Motor neuron (in vitro differentiated cells): ENCODE measurements around the gene ACSS3. TPM values are rescaled to one million over a fixed set of nuclear protein-coding genes. Genes with fewer than 3 reads are reported as not detected.
"Not testable (repeated sequence)": the region's sequence is repeated elsewhere in the genome, so short reads cannot be mapped to it uniquely, and the experiment has no call there.

Experiments used
- ATAC-seq, 8 experiments: fragments of 200-7000 bp; cut with Tn5 transposase; replicated peaks in 6 of 8; 2 replicates each; pipeline ENCODE4 v1.8.0; 2021; ENCODE audit warnings: mild to moderate bottlenecking in 8 of 8, moderate library complexity in 8 of 8
- H3K27ac ChIP-seq, 2 donors: fragments of 250-450 bp; sonication (Bioruptor Pico); 2 replicates each; pipeline ENCODE4 v1.9.0; 2021; ENCODE audit warnings: antibody characterized with exemption in 2 of 2, mild to moderate bottlenecking in 2 of 2, moderate library complexity in 1 of 2
- H3K4me1 ChIP-seq, 2 donors: fragments of 250-450 bp; sonication (Bioruptor Pico); replicated peaks in 1 of 2; 2 replicates each; pipeline ENCODE4 v1.6.1; 2021; ENCODE audit warnings: antibody characterized with exemption in 2 of 2, mild to moderate bottlenecking in 2 of 2, moderate library complexity in 1 of 2
- H3K4me3 ChIP-seq, 5 donors: fragments of 250-450 bp; sonication (Bioruptor Pico); 2 replicates each; pipeline ENCODE4 v1.9.0; 2021; ENCODE audit warnings: antibody characterized with exemption in 5 of 5, mild to moderate bottlenecking in 5 of 5, moderate library complexity in 4 of 5
- WGBS, 10 experiments: fragments of 450-650 bp; shearing (Covaris generic); methylation state at CpG; one replicate each; pipeline ENCODE4 v1.0.0; 2022; 5-methylcytosine and 5-hydroxymethylcytosine counted together
- in situ Hi-C, 9 experiments: fragments of 400-800 bp; cut with MboI; loops; one replicate each; pipeline ENCODE4 v1.15.0; 2021; ENCODE audit warnings: low sequenced_read_pairs in 9 of 9, low pct_unique_long_range_greater_than_20kb in 2 of 9; ENCODE audit not compliant: unreplicated experiment in 9 of 9
- total RNA-seq, 8 experiments: library from RNA; unstranded; fragments of 300-600 nt; gene quantifications; 2 replicates each; pipeline versions ENCODE4 v1.2.3 to v1.2.4, GENCODE V29; 2022

The ACSS3 gene
- total RNA-seq, 8 experiments from 2014 or later, result 2.1 to 20.7 (median 4.9) TPM

GRCh38 chr12:81203671-81204204 lies 125.9 kb downstream of the ACSS3 start:
- peaks cover 35 to 47% of the 10 kb centered on the region in 2 donors for H3K4me1 ChIP-seq
- H3K27ac ChIP-seq, result no peak overlapping the region
- in situ Hi-C loops, result no loop called here
- H3K4me3 ChIP-seq, result no peak overlapping the region
- no peak for ATAC-seq
- WGBS, 10 experiments, result 10 to 93% (median 76%) methylated on average over 2 to 3 of the region's 3 CpGs

- Histone ChIP-seq H3K27ac (peak overlapping the region; percentile 56 to 73), H3K4me3 (no peak overlapping the region), H3K4me1 (peaks cover 48 to 62% of the 10 kb centered on the region in 2 donors)
- 0 to 100% (median 89%) methylated on average over 1 of the region's 1 CpG; no CpG with 5 or more reads in 1 of the 10 experiments for WGBS, 10 experiments
- no peak for ATAC-seq
- in situ Hi-C loops, result no loop called here
These were observed 127.5 kb downstream of the ACSS3 start for GRCh38 chr12:81205416-81205815.

DNA sequence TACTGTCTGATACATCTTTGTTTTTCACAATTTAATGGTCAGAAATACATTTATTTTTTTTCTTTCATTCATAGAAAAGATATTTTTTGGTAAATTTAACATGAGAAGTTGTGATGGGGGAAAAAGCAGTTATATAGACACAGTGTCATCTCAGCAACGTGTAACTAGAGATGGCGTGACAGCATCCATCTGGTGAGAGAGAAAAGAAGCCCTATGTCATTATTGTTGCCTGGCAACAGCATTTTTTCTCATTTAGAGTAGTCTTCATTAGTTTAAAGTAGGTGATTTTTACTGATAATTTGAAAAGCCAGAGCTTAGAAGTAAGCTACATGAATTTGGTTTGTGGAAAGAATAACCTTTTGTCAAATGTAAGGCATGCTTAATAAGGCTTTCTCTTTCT lies 128.6 kb downstream of the ACSS3 start:
- Histone ChIP-seq H3K4me3 (no peak overlapping the region), H3K27ac (peak overlapping the region; percentile 56 to 73), H3K4me1 (peaks cover 48 to 58% of the 10 kb centered on the region in 2 donors)
- in situ Hi-C loops, result no loop called here
- WGBS, 10 experiments, result 17 to 100% (median 20%) methylated on average over 1 to 2 of the region's 2 CpGs; no CpG with 5 or more reads in 3 of the 10 experiments
- peak in 5 of 8 experiments; percentile 42 to 74 (median 66) for ATAC-seq

DNA sequence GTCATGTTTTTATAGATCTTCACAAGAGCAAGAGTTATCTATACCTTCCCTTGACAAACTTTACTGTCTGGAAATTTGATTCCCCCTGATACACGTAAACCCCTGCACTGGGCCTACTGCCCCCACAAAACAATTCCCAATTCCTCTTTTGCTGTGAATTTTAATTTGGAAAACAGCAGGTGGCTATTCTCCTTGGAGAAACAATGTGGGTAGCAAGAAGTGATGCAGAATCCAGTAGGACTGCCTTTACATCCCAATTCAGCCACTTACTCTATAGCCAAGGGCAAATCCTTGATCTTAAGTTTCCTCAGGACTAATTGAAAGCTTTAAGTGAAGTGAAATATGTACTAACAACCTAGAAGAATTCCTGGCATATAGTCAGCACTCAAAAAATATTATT lies 129.3 kb downstream of the ACSS3 start:
- in situ Hi-C loops, result no loop called here
- Histone ChIP-seq H3K4me3 (no peak overlapping the region), H3K27ac (no peak overlapping the region), H3K4me1 (peaks cover 48 to 54% of the 10 kb centered on the region in 2 donors)
- 30 to 100% (median 70%) methylated on average over 1 of the region's 1 CpG; no CpG with 5 or more reads in 5 of the 10 experiments for WGBS, 10 experiments
- no peak for ATAC-seq

- Histone ChIP-seq H3K4me1 (peaks cover 48 to 54% of the 10 kb centered on the region in 2 donors), H3K4me3 (no peak overlapping the region), H3K27ac (no peak overlapping the region)
- peak in 5 of 8 experiments; percentile 25 to 51 (median 26) for ATAC-seq
- 56 to 100% (median 71%) methylated on average over 2 to 4 of the region's 4 CpGs; no CpG with 5 or more reads in 3 of the 10 experiments for WGBS, 10 experiments
- in situ Hi-C loops, result no loop called here
These were observed 129.8 kb downstream of the ACSS3 start for GRCh38 chr12:81207664-81208063.

DNA sequence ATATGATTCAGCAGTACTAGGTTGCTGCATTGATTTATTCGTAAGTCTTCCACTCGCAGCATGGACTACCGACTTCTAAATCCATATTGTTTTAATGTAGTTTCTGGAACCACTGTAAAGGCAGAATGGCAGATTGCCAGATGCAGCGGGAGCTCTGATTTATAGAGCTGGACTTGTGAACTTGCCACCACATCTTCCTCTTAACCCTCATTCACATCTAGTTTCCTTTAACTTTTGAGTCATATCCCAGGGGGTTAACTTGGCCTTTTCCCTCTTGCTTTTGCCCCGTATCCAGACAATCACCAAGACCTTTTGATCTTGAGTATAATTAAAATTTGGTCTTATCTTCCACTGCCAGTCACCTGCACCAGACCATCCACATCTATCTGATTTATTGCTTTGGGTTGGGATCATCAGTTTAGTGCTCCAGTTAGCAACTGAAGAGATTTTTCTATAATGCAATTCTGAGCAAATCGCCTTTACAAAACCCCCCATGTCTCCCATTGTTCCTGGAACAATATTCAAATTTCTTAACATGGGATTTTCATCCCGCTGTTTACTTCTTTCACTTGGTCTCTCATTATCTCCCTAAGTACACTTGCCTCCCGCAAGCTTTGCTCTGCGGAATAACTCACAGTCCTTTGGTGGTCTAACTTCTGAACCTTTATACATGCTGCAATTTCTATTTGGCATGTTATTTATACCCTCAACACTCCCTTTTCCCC lies 130.5 kb downstream of the ACSS3 start:
- H3K4me1 ChIP-seq, result peaks cover 48 to 54% of the 10 kb centered on the region in 2 donors
- peak in 5 of 8 experiments; percentile 15 to 75 (median 72) for ATAC-seq
- whole genome bisulfite sequencing, 10 experiments, result 21 to 94% (median 61%) methylated on average over 1 to 8 of the region's 9 CpGs
- no peak overlapping the region for H3K27ac ChIP-seq
- in situ Hi-C loops, result no loop called here
- H3K4me3 ChIP-seq, result no peak overlapping the region

DNA sequence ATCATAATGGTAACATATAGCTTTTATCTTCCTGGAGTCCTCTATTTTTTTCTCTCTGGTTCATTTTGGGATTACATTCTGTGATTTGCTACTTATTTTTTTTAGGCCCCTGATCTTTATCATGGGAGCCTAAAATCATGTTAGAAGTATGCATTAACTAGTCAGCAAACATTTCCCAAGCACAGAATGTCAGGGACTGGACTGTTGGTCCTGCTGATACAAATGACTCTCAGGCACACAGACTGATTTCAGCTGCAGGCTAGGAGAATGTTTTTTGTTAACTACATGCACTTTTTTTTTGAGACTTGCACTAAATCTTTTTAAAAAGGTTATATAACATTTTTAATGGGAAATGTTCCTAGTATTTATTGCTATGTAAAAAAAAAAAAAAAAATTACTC lies 131.1 kb downstream of the ACSS3 start:
- Histone ChIP-seq H3K27ac (peak overlapping the region in 1 of 2 donors; percentile 47), H3K4me1 (peaks cover 48 to 54% of the 10 kb centered on the region in 2 donors), H3K4me3 (no peak overlapping the region)
- peak in 2 of 8 experiments; percentile 33 to 34 for ATAC-seq
- in situ Hi-C loops, result no loop called here

DNA sequence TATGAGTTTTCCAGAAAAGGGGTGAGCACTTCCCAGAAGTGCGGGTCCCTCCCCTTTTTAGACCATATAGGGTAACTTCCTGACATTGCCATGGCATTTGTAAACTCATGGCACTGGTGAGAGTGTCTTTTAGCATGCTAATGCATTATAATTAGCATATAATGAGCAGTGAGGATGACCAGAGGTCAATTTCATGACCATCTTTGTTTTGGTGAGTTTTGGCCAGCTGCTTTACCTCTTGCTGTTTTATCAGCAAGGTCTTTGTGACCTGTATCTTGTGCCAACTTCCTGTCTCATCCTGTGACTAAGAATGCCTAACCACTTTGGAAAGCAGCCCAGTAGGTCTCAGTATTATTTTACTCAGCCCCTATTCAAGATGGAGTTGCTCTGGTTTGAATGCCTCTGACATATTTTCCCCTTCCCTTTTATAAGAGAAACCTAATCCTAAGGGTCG lies 131.9 kb downstream of the ACSS3 start:
- H3K27ac ChIP-seq, H3K4me3 ChIP-seq, in situ Hi-C loops: not testable (repeated sequence)
- ATAC-seq, result peak in 3 of 8 experiments; percentile 12 to 82 (median 20)
- H3K4me1 ChIP-seq, result peaks cover 48 to 54% of the 10 kb centered on the region in 2 donors
- WGBS, 10 experiments, result 41 to 100% (median 80%) methylated on average over 1 to 2 of the region's 2 CpGs; no CpG with 5 or more reads in 2 of the 10 experiments

DNA sequence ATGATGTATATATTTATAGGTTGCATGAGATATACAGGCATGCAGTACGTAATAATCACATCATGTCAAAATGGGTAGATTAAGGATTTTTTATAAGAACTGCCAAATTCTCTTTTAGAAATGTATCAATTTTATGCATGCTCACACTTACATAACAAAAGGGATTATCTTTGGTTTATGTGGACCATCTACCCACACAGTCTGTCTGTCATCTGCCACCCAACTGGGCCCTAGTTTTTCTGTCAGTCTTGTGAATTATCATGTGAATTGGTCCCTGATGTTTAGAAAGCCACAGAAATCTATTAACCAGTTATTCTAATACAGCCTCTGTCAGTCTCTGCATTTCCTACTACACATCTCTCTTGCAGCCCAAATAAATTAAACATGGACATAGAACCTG lies 133.4 kb downstream of the ACSS3 start:
- no peak for ATAC-seq
- no peak overlapping the region for H3K4me3 ChIP-seq
- H3K4me1 ChIP-seq, result peaks cover 34 to 43% of the 10 kb centered on the region in 2 donors
- no peak overlapping the region for H3K27ac ChIP-seq
- in situ Hi-C loops, result no loop called here
- WGBS, 10 experiments, result 80 to 100% (median 100%) methylated on average over 1 of the region's 1 CpG; no CpG with 5 or more reads in 3 of the 10 experiments

DNA sequence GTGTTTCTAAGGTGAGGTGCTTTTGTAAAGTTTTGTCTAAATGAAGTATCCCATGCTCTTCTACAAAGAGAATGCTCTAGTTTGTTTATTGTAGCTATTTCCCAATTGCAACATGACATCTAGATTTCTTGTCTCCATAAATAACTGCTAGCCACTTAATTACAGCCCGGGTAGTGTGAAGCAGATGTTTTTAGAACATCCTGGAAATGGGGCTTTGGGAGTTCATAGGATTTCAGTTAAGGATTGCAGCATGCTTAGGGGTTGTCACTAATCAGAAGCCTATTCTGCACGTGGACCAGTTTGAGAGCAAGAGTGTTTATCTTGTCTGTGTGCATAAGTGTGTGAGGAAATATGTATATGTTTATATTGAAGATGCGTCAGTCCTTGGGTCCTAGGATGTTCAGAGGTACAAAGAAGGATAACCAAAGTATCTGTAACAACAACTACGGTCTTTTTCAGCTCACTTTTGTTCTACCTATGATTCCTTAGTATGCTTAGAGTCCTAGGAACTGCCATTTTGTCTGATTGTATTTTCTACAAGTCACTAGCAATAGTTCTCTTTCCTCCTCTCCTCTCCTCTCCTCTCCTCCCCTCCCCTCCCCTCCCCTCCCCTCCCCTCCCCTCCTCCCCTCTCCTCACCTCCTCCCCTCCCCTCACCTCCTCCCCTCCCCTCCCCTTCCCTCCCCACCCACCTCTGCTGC lies 135.3 kb downstream of the ACSS3 start:
- WGBS, 10 experiments, result 20 to 100% (median 72%) methylated on average over 1 to 4 of the region's 4 CpGs; no CpG with 5 or more reads in 2 of the 10 experiments
- no peak overlapping the region for H3K4me3 ChIP-seq

DNA sequence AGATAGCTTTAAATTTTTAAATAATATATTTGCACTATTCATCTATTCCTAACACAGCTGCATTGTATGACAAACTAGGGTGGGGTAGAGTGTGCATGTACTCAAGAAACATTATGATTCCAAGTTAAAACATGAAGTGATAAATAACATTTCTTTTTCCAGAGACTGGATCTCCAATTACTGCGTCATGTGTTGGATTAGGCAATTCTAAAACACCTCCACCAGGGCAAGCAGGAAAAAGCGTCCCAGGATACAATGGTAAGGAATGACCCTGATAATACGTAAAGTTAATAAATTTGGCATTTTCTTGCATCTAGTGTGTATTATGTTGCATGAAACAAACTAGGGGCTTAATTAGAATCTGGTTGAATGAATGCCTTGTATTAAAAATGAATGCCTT lies 138.9 kb downstream of the ACSS3 start:
- H3K4me3 ChIP-seq, result no peak overlapping the region
- no peak for ATAC-seq
- in situ Hi-C loops, result no loop called here
- H3K4me1 ChIP-seq, result peaks cover 0 to 4% of the 10 kb centered on the region in 2 donors
- no peak overlapping the region for H3K27ac ChIP-seq
- 61 to 100% (median 87%) methylated on average over 1 to 3 of the region's 3 CpGs for WGBS, 10 experiments

More for the DNA sequence above, 135.3 kb downstream of the ACSS3 start:
- in situ Hi-C loops, result no loop called here
- peak in 1 of 8 experiments; percentile 36 for ATAC-seq
- H3K27ac ChIP-seq, result no peak overlapping the region
- H3K4me1 ChIP-seq, result peaks cover 18 to 25% of the 10 kb centered on the region in 2 donors

- Histone ChIP-seq H3K27ac (no peak overlapping the region), H3K4me1 (no peaks in the 10 kb centered on the region), H3K4me3 (no peak overlapping the region)
- in situ Hi-C loops, result no loop called here
- peak in 1 of 8 experiments; percentile 16 for ATAC-seq
- 0 to 70% (median 21%) methylated on average over 1 of the region's 1 CpG; no CpG with 5 or more reads in 4 of the 10 experiments for WGBS, 10 experiments
These were observed 143.8 kb downstream of the ACSS3 start for GRCh38 chr12:81221681-81222080.
